ENCODE measurements around the gene TSPAN12.

The TSPAN12 gene

DNA sequence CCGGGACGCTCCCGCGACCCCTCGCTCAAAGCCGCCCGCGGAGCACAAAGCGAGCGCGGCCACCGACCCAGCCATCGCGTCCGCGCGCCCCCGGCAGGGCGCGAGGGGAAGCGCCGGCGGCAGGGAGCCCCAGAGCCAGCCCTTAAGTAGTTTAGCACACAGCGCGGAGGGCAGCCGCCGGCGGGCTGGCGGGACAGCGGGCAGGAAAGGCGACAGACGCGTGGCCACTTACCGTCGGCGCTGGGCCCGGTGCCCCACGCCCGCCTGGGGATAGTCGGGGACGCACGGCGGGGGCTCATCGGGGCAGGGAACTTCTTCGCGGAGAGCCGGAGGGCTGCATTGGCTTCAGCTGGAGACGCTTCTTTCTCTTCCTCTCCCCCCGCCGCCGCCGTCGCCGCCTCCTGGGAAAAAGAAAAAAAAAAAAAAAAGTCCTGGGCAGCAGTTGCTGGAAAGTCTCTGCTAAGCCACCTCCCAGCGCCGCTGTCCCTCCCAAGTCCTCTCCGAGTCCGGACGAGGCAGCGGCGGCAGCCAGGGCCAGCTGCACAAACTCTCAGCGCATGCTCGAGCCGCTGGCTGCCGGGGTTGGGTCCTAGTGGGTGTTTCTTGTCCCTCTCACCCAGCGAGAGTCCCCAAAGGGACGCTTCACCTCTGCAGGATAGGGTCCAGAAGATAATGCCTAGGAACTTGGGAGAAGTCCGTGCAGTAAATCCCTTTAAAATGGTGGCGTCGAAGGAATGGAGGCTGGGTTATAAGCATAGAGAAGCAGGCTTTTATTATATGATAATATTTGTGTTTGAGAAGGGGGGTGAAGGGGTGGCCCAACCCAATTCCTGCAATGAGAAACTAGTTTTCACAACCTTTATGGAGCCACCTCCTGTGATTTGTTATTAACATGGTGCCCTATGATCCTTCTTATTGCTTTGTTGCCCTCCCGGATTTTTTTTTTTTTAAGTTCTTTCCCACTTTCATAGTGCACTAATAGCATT lies at the start of gene TSPAN12 (continued):
- TF ChIP-seq, protein P1, sequence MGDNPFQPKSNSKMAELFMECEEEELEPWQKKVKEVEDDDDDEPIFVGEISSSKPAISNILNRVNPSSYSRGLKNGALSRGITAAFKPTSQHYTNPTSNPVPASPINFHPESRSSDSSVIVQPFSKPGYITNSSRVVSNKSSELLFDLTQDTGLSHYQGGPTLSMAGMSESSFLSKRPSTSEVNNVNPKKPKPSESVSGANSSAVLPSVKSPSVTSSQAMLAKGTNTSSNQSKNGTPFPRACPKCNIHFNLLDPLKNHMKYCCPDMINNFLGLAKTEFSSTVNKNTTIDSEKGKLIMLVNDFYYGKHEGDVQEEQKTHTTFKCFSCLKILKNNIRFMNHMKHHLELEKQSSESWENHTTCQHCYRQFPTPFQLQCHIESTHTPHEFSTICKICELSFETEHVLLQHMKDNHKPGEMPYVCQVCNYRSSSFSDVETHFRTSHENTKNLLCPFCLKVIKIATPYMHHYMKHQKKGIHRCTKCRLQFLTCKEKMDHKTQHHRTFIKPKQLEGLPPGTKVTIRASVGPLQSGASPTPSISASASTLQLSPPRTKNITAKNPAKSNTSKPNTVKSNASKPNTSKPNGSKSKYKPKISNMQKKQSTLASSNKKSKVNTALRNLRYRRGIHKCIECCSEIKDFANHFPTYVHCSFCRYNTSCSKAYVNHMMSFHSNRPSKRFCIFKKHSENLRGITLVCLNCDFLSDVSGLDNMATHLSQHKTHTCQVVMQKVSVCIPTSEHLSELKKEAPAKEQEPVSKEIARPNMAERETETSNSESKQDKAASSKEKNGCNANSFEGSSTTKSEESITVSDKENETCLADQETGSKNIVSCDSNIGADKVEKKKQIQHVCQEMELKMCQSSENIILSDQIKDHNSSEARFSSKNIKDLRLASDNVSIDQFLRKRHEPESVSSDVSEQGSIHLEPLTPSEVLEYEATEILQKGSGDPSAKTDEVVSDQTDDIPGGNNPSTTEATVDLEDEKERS (tag by site-specific recombination; IDR thresholded peaks at IDR 0.05), result no peak
- TF ChIP-seq ZNF354C (tag by site-specific recombination; IDR thresholded peaks at IDR 0.05; ENCODE audit: borderline replicate concordance, low read depth) (no peak), ZXDB (tag by site-specific recombination; IDR thresholded peaks at IDR 0.05) (peak; percentile 36), ZNF423 (tag by site-specific recombination; IDR thresholded peaks at IDR 0.05) (peak; percentile 97), KLF10 (tag by site-specific recombination; IDR thresholded peaks at IDR 0.05) (peak; percentile 21; the same call in 1 of the 2 replicates), ZNF654 (tag by site-specific recombination; IDR thresholded peaks at IDR 0.05; ENCODE audit: low read depth) (peak; percentile 6; the same call in 1 of the 2 replicates), MZF1 (tag by site-specific recombination; IDR thresholded peaks at IDR 0.05; ENCODE audit: borderline replicate concordance) (peak; percentile 79), REPIN1 (tag by site-specific recombination; IDR thresholded peaks at IDR 0.05; ENCODE audit: low read depth) (no peak), YY1 (tag by site-specific recombination; IDR thresholded peaks at IDR 0.05) (peak; percentile 61), KLF7 (tag by site-specific recombination; IDR thresholded peaks at IDR 0.05; ENCODE audit: borderline replicate concordance) (peak; percentile 55; the same call in 1 of the 2 replicates), ZNF394 (tag by site-specific recombination; IDR thresholded peaks at IDR 0.05; ENCODE audit: borderline replicate concordance) (peak; percentile 25; the same call in 1 of the 2 replicates), ZNF501 (tag by site-specific recombination; IDR thresholded peaks at IDR 0.05) (0 out of 2 replicates have a peak, but pooled peaks have one; percentile 49), ZNF426 (tag by site-specific recombination; IDR thresholded peaks at IDR 0.05) (no peak), ZBTB20 (tag by site-specific recombination; IDR thresholded peaks at IDR 0.05) (peak; percentile 68), ZNF248 (tag by site-specific recombination; IDR thresholded peaks at IDR 0.05) (no peak), ZNF768 (tag by site-specific recombination; IDR thresholded peaks at IDR 0.05) (no peak), HOXD13 (CRISPR knock-in tag; IDR thresholded peaks at IDR 0.05; ENCODE audit: borderline replicate concordance) (no peak), ZNF239 (tag by site-specific recombination; IDR thresholded peaks at IDR 0.05) (no peak), ZNF837 (tag by site-specific recombination; IDR thresholded peaks at IDR 0.05) (no peak), ZNF558 (tag by site-specific recombination; IDR thresholded peaks at IDR 0.05) (no peak), ZNF311 (tag by site-specific recombination; IDR thresholded peaks at IDR 0.05; ENCODE audit: borderline replicate concordance) (no peak), ZNF155 (tag by site-specific recombination; IDR thresholded peaks at IDR 0.05) (no peak), ZNF777 (tag by site-specific recombination; IDR thresholded peaks at IDR 0.05; ENCODE audit: borderline replicate concordance) (no peak), ZNF473 (tag by site-specific recombination; IDR thresholded peaks at IDR 0.05) (no peak), ZNF221 (tag by site-specific recombination; IDR thresholded peaks at IDR 0.05; ENCODE audit: borderline replicate concordance) (no peak)
- TF ChIP-seq, protein P2, sequence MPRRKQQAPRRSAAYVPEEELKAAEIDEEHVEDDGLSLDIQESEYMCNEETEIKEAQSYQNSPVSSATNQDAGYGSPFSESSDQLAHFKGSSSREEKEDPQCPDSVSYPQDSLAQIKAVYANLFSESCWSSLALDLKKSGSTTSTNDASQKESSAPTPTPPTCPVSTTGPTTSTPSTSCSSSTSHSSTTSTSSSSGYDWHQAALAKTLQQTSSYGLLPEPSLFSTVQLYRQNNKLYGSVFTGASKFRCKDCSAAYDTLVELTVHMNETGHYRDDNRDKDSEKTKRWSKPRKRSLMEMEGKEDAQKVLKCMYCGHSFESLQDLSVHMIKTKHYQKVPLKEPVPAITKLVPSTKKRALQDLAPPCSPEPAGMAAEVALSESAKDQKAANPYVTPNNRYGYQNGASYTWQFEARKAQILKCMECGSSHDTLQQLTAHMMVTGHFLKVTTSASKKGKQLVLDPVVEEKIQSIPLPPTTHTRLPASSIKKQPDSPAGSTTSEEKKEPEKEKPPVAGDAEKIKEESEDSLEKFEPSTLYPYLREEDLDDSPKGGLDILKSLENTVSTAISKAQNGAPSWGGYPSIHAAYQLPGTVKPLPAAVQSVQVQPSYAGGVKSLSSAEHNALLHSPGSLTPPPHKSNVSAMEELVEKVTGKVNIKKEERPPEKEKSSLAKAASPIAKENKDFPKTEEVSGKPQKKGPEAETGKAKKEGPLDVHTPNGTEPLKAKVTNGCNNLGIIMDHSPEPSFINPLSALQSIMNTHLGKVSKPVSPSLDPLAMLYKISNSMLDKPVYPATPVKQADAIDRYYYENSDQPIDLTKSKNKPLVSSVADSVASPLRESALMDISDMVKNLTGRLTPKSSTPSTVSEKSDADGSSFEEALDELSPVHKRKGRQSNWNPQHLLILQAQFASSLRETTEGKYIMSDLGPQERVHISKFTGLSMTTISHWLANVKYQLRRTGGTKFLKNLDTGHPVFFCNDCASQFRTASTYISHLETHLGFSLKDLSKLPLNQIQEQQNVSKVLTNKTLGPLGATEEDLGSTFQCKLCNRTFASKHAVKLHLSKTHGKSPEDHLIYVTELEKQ (tag by site-specific recombination; IDR thresholded peaks at IDR 0.05; ENCODE audit: borderline replicate concordance), result no peak
- TF ChIP-seq, protein P3, sequence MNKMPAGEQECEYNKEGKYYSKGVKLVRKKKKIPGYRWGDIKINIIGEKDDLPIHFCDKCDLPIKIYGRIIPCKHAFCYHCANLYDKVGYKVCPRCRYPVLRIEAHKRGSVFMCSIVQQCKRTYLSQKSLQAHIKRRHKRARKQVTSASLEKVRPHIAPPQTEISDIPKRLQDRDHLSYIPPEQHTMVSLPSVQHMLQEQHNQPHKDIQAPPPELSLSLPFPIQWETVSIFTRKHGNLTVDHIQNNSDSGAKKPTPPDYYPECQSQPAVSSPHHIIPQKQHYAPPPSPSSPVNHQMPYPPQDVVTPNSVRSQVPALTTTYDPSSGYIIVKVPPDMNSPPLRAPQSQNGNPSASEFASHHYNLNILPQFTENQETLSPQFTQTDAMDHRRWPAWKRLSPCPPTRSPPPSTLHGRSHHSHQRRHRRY (tag by site-specific recombination; IDR thresholded peaks at IDR 0.05), result no peak
- TF ChIP-seq, protein P4, sequence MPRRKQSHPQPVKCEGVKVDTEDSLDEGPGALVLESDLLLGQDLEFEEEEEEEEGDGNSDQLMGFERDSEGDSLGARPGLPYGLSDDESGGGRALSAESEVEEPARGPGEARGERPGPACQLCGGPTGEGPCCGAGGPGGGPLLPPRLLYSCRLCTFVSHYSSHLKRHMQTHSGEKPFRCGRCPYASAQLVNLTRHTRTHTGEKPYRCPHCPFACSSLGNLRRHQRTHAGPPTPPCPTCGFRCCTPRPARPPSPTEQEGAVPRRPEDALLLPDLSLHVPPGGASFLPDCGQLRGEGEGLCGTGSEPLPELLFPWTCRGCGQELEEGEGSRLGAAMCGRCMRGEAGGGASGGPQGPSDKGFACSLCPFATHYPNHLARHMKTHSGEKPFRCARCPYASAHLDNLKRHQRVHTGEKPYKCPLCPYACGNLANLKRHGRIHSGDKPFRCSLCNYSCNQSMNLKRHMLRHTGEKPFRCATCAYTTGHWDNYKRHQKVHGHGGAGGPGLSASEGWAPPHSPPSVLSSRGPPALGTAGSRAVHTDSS (tag by site-specific recombination; IDR thresholded peaks at IDR 0.05), result no peak

All from HEK293 (cell line).